Spleen (tissue), 7 donors: Measurements from ENCODE around the gene C20orf204.
"Not testable (repeated sequence)": the region's sequence is repeated elsewhere in the genome, so short reads cannot be mapped to it uniquely, and the experiment has no call there.

Experiments used
- POLR2A ChIP-seq, 3 donors: fragments of 450-650 bp; IDR thresholded peaks; one replicate each; pipeline ENCODE4 v1.5.1; 2017; ENCODE audit warnings: antibody characterized with exemption in 3 of 3, mild to moderate bottlenecking in 1 of 3
- POLR2AphosphoS5 ChIP-seq, 3 donors: sonication (generic); formaldehyde crosslinking; IDR thresholded peaks; one replicate each; pipeline ENCODE4 v1.5.1; 2017; ENCODE audit warnings: antibody characterized with exemption in 3 of 3
- TF ChIP-seq, protein P1 (sequence below), 11 experiments: fragments of 200-600 bp in 7 of 11; fragments of 450-650 bp in 4 of 11; sonication (generic) in 4 of 11; IDR thresholded peaks in 8 of 11; conservative IDR thresholded peaks in 3 of 11; 1 replicate in 7 of 11; 2 replicates in 4 of 11; pipeline versions ENCODE4 v1.4.0 to v1.8.0; 2016 to 2021; ENCODE audit warnings: antibody characterized with exemption in 11 of 11, inconsistent platforms in 4 of 11, mild to moderate bottlenecking in 1 of 11
- donor health status: DM: no; HTN: no; CAD: no; lungs with moderate emphysema.
- donor health status: DM: no; HTN: no; CAD: no.
- donor health status: DM: no; HTN: no; CAD: no.

DNA sequence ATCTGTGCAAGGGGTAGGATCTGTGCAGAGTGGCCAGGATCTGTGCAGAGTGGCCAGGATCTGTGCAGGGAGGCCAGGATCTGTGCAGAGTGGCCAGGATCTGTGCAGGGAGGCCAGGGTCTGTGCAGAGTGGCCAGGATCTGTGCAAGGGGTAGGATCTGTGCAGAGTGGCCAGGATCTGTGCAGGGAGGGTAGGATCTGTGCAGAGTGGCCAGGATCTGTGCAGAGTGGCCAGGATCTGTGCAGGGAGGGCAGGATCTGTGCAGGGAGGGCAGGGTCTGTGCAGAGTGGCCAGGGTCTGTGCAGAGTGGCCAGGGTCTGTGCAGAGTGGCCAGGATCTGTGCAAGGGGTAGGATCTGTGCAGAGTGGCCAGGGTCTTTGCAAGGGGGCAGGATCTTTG, 52.6 kb downstream of the C20orf204 start:
- TF ChIP-seq POLR2A, POLR2AphosphoS5 (IDR thresholded peaks at IDR 0.05): not testable (repeated sequence)
- TF ChIP-seq, protein P1, sequence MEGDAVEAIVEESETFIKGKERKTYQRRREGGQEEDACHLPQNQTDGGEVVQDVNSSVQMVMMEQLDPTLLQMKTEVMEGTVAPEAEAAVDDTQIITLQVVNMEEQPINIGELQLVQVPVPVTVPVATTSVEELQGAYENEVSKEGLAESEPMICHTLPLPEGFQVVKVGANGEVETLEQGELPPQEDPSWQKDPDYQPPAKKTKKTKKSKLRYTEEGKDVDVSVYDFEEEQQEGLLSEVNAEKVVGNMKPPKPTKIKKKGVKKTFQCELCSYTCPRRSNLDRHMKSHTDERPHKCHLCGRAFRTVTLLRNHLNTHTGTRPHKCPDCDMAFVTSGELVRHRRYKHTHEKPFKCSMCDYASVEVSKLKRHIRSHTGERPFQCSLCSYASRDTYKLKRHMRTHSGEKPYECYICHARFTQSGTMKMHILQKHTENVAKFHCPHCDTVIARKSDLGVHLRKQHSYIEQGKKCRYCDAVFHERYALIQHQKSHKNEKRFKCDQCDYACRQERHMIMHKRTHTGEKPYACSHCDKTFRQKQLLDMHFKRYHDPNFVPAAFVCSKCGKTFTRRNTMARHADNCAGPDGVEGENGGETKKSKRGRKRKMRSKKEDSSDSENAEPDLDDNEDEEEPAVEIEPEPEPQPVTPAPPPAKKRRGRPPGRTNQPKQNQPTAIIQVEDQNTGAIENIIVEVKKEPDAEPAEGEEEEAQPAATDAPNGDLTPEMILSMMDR (IDR thresholded peaks at IDR 0.05 in 8 of 11, conservative IDR thresholded peaks at IDR 0.05 in 3 of 11) = not testable (repeated sequence)
